Measurements from ENCODE around the gene CEP295NL. TPM values are rescaled to one million over a fixed set of nuclear protein-coding genes. Genes with fewer than 3 reads are reported as not detected.
"Not testable (repeated sequence)": the region's sequence is repeated elsewhere in the genome, so short reads cannot be mapped to it uniquely, and the experiment has no call there.

Gene CEP295NL
- polyA plus RNA-seq (2013, experiment 1 of 2): 0.10 TPM
- 0.19 TPM for polyA plus RNA-seq (2013, experiment 2 of 2)

DNA sequence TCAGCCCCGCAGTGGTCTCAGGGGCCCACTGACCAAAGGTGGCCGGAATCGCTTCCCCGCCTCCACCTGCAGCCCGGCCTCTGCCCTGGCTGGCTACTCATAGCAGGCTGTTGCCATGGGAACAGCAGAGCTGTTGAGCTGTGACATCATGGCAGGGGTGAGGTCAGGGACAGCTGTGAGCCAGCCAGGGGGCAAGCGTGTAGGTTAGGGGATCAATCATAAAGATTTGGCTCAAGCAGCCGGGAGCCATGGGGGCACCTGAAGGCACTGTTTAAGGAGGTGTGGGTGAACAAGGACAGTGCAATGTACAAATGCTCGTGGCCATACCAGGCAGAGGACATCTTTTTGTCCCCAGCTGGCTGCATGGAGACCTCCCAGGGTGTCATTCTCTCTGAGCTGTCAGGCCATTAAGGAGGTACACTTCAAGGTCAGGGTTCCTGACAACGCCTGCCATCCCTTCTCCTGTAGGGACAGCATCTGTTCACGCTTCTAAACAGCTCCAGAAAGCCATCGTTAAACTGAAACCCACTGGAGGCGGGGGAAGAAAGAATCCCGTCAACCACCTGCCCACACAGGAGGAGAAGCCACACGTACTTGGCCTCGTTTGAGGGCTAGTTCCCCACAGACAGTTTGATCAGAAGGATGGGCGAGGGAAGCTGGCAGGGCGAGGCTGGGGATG, at the start of gene CEP295NL:
Gene CEP295NL (minus strand): TSS at position 101 of the 679 bp plus-strand sequence. CDS start 1,373 bp downstream, outside the sequence.
- no peaks in the 10 kb centered on the region for H3K27me3 ChIP-seq (ENCODE audit: insufficient read depth, low read length)
- H3K9me3 ChIP-seq (ENCODE audit: insufficient read depth, low read depth, low read length): no peaks in the 10 kb centered on the region
- H3K27ac ChIP-seq (ENCODE audit: low read depth, low read length): no peak within 1 kb of the TSS
- H3K4me3 ChIP-seq (ENCODE audit: low read length): no peak within 1 kb of the TSS
- 85% methylated on average over 17 of the region's 17 CpGs for WGBS
- H3K4me1 ChIP-seq (ENCODE audit: insufficient read depth, low read length): peaks cover 11% of the 10 kb centered on the region
- H3K36me3 ChIP-seq (ENCODE audit: insufficient read depth, low read length): no peaks in the 10 kb centered on the region
- no peak within 1 kb of the TSS for H3K9ac ChIP-seq (ENCODE audit: low read depth, low read length)

DNA sequence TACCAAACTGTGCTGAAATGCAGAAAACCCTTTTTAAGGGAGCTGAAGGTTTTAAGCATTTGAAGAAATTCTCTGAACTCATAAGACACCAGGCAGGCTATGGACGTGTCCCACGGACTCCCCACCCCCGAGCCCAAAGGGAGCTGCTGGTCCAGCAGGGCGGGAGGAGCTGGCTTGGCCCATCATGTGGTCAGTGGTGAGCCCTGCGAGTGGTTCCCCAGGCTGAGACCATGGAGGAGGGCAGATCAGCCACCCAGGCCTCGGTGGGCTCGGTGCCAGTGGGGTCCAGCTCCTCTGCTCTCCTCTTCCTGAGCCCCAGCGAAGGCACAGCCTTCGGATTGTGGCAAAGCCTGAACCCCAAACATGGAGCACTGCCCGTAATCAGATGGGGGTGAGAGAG, 49.7 kb upstream of the CEP295NL start:
- 91% methylated on average over 10 of the region's 10 CpGs for WGBS
- Histone ChIP-seq H3K4me3 (ENCODE audit: low read length) (no peak overlapping the region), H3K36me3 (ENCODE audit: insufficient read depth, low read length) (no peaks in the 10 kb centered on the region), H3K9ac (ENCODE audit: low read depth, low read length) (no peak overlapping the region), H3K27me3 (ENCODE audit: insufficient read depth, low read length) (no peaks in the 10 kb centered on the region), H3K27ac (ENCODE audit: low read depth, low read length) (no peak overlapping the region), H3K9me3 (ENCODE audit: insufficient read depth, low read depth, low read length) (peaks cover 13% of the 10 kb centered on the region), H3K4me1 (ENCODE audit: insufficient read depth, low read length) (peaks cover 3% of the 10 kb centered on the region)

GRCh38 chr17:78951967-78952551, 49.1 kb upstream of the CEP295NL start:
- H3K4me3 ChIP-seq (ENCODE audit: low read length): no peak overlapping the region
- no peaks in the 10 kb centered on the region for H3K27me3 ChIP-seq (ENCODE audit: insufficient read depth, low read length)
- no peak overlapping the region for H3K9ac ChIP-seq (ENCODE audit: low read depth, low read length)
- 72% methylated on average over 12 of the region's 12 CpGs for WGBS
- peaks cover 13% of the 10 kb centered on the region for H3K9me3 ChIP-seq (ENCODE audit: insufficient read depth, low read depth, low read length)
- H3K27ac ChIP-seq (ENCODE audit: low read depth, low read length): no peak overlapping the region
- peaks cover 3% of the 10 kb centered on the region for H3K4me1 ChIP-seq (ENCODE audit: insufficient read depth, low read length)
- H3K36me3 ChIP-seq (ENCODE audit: insufficient read depth, low read length): no peaks in the 10 kb centered on the region

GRCh38 chr17:78950870-78951269, 47.9 kb upstream of the CEP295NL start:
- WGBS: 90% methylated on average over 2 of the region's 2 CpGs

DNA sequence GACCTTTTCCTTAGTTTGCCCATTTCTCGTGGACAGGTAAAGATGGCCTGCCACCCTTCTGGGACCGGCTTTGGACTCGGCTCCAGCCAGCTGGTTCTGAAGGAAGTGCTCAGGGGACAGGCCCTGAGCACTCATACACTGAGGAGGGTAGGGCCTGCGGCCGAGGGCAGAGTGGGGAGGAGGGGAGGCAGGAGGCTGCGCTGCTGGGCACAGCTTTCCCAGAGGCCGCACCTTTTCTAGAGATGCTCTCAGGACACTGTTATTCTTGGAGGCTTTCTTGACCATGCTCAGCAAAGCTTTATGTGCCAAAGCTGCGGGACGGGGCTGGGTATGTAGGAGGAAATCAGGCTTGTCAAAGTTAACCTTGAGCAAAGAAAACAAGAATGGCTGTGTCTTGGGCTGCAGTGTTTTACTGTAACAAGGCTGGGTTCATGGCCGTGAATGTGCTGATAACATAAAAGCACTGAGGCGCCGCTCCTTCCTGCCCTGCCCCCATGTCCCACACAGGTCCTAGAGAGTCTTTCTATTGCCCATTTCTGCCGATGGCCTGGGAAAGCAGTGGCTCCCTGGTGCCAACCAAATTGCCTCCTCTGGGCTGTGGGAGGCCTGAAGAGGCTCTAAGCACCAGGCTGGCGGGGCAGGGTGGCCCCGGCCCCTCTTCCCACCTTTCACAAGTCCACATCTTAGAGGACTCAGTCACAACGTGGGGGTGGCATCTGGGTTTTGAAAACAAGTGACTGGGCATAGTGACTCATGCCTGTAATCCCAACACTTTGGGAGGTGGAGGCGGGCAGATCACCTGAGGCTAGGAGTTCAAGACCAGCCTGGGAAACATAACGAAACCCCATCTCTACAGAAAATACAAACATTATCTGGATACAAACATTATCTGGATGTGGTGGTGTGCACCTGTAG, 44.5 kb upstream of the CEP295NL start:
- H3K36me3 ChIP-seq (ENCODE audit: insufficient read depth, low read length): no peaks in the 10 kb centered on the region
- H3K4me1 ChIP-seq (ENCODE audit: insufficient read depth, low read length): no peaks in the 10 kb centered on the region; the same call in 1 of the 2 replicates
- no peaks in the 10 kb centered on the region for H3K27me3 ChIP-seq (ENCODE audit: insufficient read depth, low read length)
- H3K9me3 ChIP-seq (ENCODE audit: insufficient read depth, low read depth, low read length): peaks cover 13% of the 10 kb centered on the region
- H3K9ac ChIP-seq (ENCODE audit: low read depth, low read length): no peak overlapping the region
- H3K27ac ChIP-seq (ENCODE audit: low read depth, low read length): no peak overlapping the region
- 81% methylated on average over 17 of the region's 18 CpGs for WGBS
- no peak overlapping the region for H3K4me3 ChIP-seq (ENCODE audit: low read length)

More at GRCh38 chr17:78950870-78951269, 47.9 kb upstream of the CEP295NL start:
- no peaks in the 10 kb centered on the region for H3K27me3 ChIP-seq (ENCODE audit: insufficient read depth, low read length)
- no peak overlapping the region for H3K4me3 ChIP-seq (ENCODE audit: low read length)
- no peak overlapping the region for H3K27ac ChIP-seq (ENCODE audit: low read depth, low read length)
- H3K9ac ChIP-seq (ENCODE audit: low read depth, low read length): no peak overlapping the region
- no peaks in the 10 kb centered on the region for H3K36me3 ChIP-seq (ENCODE audit: insufficient read depth, low read length)
- peaks cover 3% of the 10 kb centered on the region; the same call in 1 of the 2 replicates for H3K4me1 ChIP-seq (ENCODE audit: insufficient read depth, low read length)
- peaks cover 13% of the 10 kb centered on the region for H3K9me3 ChIP-seq (ENCODE audit: insufficient read depth, low read depth, low read length)

DNA sequence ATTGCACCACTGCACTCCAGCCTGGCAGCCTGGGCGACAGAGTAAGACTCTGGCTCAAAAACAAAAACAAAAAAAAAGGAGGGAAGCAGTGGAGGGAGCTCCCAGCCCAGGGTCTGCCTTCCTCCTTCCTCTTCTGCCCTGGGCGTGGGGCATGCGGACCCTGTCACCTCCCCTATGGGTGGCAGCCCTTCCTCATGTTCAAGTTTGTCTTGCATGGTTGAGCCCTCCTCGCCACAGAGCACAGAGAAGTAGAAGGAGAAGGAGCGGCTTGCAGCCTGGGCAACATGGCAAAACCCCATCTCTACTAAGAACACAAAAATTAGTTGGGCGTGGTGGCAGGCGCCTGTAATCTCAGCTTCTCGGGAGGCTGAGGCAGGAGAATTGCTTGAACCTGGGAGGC, 43.6 kb upstream of the CEP295NL start:
- WGBS: 93% methylated on average over 7 of the region's 8 CpGs
- H3K4me3 ChIP-seq (ENCODE audit: low read length): no peak overlapping the region
- peaks cover 13% of the 10 kb centered on the region for H3K9me3 ChIP-seq (ENCODE audit: insufficient read depth, low read depth, low read length)
- H3K36me3 ChIP-seq (ENCODE audit: insufficient read depth, low read length): no peaks in the 10 kb centered on the region
- H3K27me3 ChIP-seq (ENCODE audit: insufficient read depth, low read length): no peaks in the 10 kb centered on the region
- H3K27ac ChIP-seq (ENCODE audit: low read depth, low read length): no peak overlapping the region
- no peaks in the 10 kb centered on the region; the same call in 1 of the 2 replicates for H3K4me1 ChIP-seq (ENCODE audit: insufficient read depth, low read length)
- H3K9ac ChIP-seq (ENCODE audit: low read depth, low read length): no peak overlapping the region

DNA sequence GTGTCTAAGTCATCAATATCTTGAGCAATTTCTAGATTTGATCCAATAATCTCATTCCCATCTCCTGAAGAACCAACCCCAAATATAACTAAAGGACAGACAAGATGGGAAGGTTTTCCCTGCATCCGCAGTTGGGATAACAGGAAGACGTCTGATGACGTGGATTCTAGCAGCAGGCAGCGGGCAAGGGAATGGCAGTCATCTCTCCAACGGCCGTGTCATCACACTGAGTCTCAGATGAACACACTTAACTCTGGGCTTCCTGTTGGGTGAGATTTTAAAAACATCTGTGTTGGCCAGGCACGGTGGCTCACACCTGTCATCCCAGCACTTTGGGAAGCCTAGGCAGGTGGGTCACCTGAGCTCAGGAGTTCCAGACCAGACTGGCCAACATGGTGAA, 43.1 kb upstream of the CEP295NL start:
- no peak overlapping the region for H3K27ac ChIP-seq (ENCODE audit: low read depth, low read length)

DNA sequence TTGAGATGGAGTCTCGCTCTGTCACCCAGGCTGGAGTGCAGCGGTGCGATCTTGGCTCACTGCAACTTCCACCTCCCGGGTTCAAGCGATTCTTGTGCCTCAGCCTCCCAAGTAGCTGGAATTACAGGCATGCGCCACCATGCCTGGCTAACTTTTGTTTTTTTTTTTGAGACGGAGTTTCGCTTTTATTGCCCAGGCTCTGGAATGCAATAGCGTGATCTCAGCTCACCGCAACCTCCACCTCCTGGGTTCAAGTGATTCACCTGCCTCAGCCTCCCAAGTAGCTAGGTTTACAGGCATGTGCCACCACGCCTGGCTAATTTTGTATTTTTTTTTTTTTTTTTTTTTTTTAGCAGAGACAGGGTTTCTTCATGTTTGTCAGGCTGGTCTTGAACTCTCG, 42.5 kb upstream of the CEP295NL start:
- not testable (repeated sequence) for H3K9ac ChIP-seq (ENCODE audit: low read depth, low read length); H3K9me3 ChIP-seq (ENCODE audit: insufficient read depth, low read depth, low read length); H3K4me1 ChIP-seq (ENCODE audit: insufficient read depth, low read length); H3K27ac ChIP-seq (ENCODE audit: low read depth, low read length); H3K27me3 ChIP-seq (ENCODE audit: insufficient read depth, low read length); H3K4me3 ChIP-seq (ENCODE audit: low read length); H3K36me3 ChIP-seq (ENCODE audit: insufficient read depth, low read length)
- 96% methylated on average over 11 of the region's 12 CpGs for WGBS

More for the DNA sequence above, 43.1 kb upstream of the CEP295NL start:
- WGBS: 89% methylated on average over 7 of the region's 7 CpGs
- Histone ChIP-seq H3K9ac (ENCODE audit: low read depth, low read length) (no peak overlapping the region), H3K4me3 (ENCODE audit: low read length) (no peak overlapping the region), H3K27me3 (ENCODE audit: insufficient read depth, low read length) (no peaks in the 10 kb centered on the region), H3K36me3 (ENCODE audit: insufficient read depth, low read length) (no peaks in the 10 kb centered on the region), H3K9me3 (ENCODE audit: insufficient read depth, low read depth, low read length) (peaks cover 13% of the 10 kb centered on the region), H3K4me1 (ENCODE audit: insufficient read depth, low read length) (no peaks in the 10 kb centered on the region; the same call in 1 of the 2 replicates)

GRCh38 chr17:78944956-78945355, 42.0 kb upstream of the CEP295NL start:
- no peaks in the 10 kb centered on the region for H3K27me3 ChIP-seq (ENCODE audit: insufficient read depth, low read length)
- no peak overlapping the region for H3K4me3 ChIP-seq (ENCODE audit: low read length)
- H3K9me3 ChIP-seq (ENCODE audit: insufficient read depth, low read depth, low read length): 0 out of 2 replicates have a peak, but pooled peaks cover 1% of the 10 kb centered on the region
- H3K36me3 ChIP-seq (ENCODE audit: insufficient read depth, low read length): no peaks in the 10 kb centered on the region
- WGBS: 91% methylated on average over 10 of the region's 10 CpGs
- no peak overlapping the region for H3K27ac ChIP-seq (ENCODE audit: low read depth, low read length)
- no peaks in the 10 kb centered on the region; the same call in 1 of the 2 replicates for H3K4me1 ChIP-seq (ENCODE audit: insufficient read depth, low read length)
- H3K9ac ChIP-seq (ENCODE audit: low read depth, low read length): no peak overlapping the region

GRCh38 chr17:78944026-78944425, 41.0 kb upstream of the CEP295NL start:
- Histone ChIP-seq H3K27me3 (ENCODE audit: insufficient read depth, low read length) (no peaks in the 10 kb centered on the region), H3K36me3 (ENCODE audit: insufficient read depth, low read length) (no peaks in the 10 kb centered on the region), H3K9me3 (ENCODE audit: insufficient read depth, low read depth, low read length) (no peaks in the 10 kb centered on the region), H3K27ac (ENCODE audit: low read depth, low read length) (no peak overlapping the region), H3K4me1 (ENCODE audit: insufficient read depth, low read length) (no peaks in the 10 kb centered on the region; the same call in 1 of the 2 replicates), H3K4me3 (ENCODE audit: low read length) (no peak overlapping the region), H3K9ac (ENCODE audit: low read depth, low read length) (no peak overlapping the region)
- 92% methylated on average over 5 of the region's 7 CpGs for WGBS

DNA sequence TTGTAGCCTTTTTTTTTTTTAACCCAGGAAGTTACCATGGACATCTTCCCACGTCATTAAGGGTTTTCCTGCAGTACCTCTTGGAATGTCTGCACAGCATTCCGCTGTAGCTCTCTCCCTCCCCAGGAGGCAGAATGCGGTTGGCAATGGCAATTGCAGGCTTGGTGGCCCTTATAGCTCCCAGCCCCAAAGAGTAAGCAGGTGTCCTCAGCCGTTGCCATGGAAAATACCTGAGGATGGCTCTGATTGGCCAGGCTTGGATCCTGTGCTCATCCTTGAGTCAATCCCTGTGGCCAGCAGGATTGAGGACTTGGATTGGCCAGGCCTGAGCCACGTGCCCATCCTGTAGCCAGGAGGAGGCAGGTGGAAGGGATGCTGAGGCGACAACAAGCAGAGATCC, 37.7 kb upstream of the CEP295NL start:
- H3K27me3 ChIP-seq (ENCODE audit: insufficient read depth, low read length): no peaks in the 10 kb centered on the region
- WGBS: 66% methylated on average over 6 of the region's 6 CpGs
- H3K27ac ChIP-seq (ENCODE audit: low read depth, low read length): no peak overlapping the region
- no peaks in the 10 kb centered on the region for H3K9me3 ChIP-seq (ENCODE audit: insufficient read depth, low read depth, low read length)
- H3K9ac ChIP-seq (ENCODE audit: low read depth, low read length): no peak overlapping the region
- no peak overlapping the region for H3K4me3 ChIP-seq (ENCODE audit: low read length)
- no peaks in the 10 kb centered on the region for H3K36me3 ChIP-seq (ENCODE audit: insufficient read depth, low read length)
- no peaks in the 10 kb centered on the region for H3K4me1 ChIP-seq (ENCODE audit: insufficient read depth, low read length)

All from HUES64 (cell line).